OCI-LY1 (cell line): ENCODE results near the gene SS18L1.

Source experiments
- CTCF ChIP-seq: fragments of 200-600 bp; sonication (generic), shearing (Covaris generic); IDR thresholded peaks from 2 replicates; pipeline ENCODE4 v1.5.1; 2017; ENCODE audit warnings: mild to moderate bottlenecking, antibody characterized with exemption, low read length, moderate library complexity, mixed read lengths
- EZH2 ChIP-seq: fragments of 200-600 bp; sonication (generic), shearing (Covaris generic); IDR thresholded peaks from 2 replicates; pipeline ENCODE4 v1.8.0; 2017; ENCODE audit warnings: borderline replicate concordance, mixed run types, mild to moderate bottlenecking, antibody characterized with exemption, low read length, moderate library complexity, mixed read lengths

GRCh38 chr20:62150310-62150575, 6.7 kb downstream of the SS18L1 start:
- TF ChIP-seq CTCF (no peak), EZH2 (no peak)
